ENCODE measurements around the gene DHRS7B.
A peak's percentile ranks its signal among the peaks of the same experiment; 100 is the strongest.
"Not testable (repeated sequence)": the region's sequence is repeated elsewhere in the genome, so short reads cannot be mapped to it uniquely, and the experiment has no call there.

DHRS7B gene

DNA sequence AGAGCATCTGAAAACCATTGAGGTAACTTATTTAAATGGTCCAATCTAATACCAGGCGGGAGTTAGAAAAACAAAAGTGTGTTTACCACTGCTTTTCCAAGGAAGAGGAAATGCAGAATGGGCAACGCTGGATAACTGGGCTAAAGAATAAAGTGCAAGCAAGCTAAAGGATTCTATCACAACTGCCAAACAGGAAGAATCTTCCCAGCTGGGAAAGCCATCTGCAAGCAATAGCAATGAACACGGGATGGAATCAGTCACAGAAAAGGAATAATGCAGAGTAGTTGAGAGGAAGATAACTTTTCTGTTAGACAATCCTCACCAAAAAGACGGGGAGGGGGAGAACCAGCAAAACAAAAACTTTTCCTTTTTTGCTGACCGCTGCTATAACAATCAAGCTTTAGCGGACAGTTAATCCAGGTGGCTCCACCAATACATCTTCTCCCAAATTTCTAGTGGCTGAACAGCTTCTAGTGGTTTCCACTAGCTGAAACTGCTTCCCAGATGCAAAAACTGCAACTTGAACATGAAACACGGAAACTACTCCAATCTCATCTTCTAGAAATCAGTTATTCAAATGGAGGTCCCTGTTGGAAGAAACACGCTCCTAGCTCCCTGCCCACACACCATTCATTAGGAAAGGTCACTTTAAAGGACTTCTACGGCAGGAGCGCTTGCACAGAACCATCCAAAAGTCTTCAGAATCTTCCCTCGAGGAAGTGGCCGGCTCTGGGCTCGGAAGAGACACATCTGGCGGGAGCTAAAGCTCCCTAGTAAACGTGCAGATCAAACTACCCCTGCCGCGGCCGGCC lies 86.3 kb downstream of the DHRS7B start:
- DNase-seq, result no peak

DNA sequence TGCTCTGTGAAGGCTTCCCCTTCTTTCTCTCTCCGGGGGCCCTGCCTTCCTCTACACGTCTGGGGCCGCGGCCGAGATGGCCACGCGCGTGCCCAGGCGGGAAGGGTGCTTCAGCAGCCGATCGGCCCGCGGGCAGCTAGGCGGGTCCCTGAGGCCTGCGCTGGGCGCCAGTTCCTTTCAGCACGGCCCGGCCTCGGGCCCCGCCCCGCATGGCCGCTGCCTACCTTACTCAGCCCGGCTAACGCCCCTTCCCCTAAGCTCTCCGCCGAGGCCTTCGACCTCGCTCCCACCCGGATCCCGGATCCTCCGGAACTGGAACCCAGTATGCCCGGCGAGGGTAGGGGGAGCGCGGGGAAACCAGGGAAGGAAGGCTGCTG lies 86.9 kb downstream of the DHRS7B start:
- DNase-seq, result peak in 2 of 3 experiments; percentile 78 to 81

DNA sequence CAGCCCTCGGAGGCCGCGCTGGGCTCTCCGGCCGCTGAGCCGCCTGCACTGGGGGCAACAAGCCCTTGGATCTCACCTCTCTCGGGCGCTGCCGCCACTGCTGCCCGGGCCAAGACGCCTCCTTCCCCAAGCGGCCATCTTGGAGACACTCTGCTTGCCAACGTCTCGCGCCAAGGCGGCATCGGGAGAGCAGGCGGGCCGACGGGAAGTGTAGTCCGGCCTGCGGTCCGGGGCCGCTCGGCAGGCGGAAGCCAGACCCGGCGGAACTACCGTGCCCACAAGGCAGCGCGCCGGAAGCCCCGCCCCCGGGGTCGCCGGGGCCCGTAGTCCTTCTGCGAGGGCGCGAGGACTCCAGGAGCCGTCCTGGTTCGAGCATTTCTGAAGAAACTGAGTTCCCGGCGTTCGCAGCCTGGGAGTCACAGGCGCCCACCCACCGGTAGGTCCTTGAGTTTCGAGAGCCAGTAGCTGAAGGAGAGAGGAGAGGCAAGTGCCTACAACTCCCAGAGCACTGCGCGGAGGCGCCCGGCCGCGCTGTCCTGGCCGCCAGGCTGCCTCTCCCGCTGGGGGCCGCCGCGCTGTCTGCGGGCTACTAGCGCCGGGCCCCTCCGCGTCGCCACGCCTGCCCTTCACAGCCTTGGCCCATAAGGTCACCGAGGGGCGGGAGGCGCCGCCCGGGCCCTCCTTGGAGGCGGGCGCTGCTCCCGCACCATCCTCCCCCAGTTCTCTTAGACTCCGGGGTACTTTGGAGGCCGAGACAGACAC lies 87.4 kb downstream of the DHRS7B start, which contains the start of gene TMEM11:
TMEM11 (minus strand) TSS at position 147 of the 762 bp plus-strand sequence; CDS start at position 138, 9 bp downstream.
- DNase-seq, result peak; percentile 88 to 93 (median 91)

DNA sequence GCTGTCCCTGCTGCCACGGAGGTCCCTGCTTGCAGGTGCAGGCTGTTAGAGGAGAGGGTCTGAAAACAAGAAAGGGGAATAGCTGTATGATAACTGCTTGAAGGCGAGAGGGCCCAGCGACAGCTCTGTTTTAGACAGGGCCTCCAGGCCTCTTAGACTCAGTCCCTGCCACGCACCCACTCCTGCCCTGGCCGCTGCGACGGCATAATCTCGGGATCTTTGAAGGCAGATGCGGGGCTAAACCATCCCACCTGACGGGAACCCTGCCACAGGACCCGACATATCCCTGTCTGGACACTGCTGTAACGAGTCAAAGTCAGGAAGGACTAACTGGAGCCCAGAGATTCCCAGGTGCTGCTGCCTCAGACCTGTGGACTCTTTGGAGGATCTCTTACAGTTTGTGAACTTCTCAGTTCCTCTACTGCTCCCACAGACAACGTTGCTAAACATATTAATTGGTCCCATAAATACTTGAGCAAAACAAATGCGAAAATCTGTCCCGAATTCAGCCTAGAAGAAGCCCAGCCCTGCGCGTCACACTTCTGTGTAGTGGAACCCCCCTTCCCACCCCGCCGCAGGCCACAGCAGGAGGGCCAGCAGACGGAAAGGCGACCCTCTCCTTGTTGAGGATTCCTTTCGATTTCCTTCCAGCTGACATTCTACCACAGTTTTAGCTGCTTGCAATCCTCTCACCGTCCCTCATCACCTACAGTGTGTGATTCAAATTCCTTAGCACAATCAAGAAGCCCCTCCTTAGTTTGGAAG lies 88.2 kb downstream of the DHRS7B start:
- peak in 1 of 3 experiments; percentile 30 for DNase-seq

DNA sequence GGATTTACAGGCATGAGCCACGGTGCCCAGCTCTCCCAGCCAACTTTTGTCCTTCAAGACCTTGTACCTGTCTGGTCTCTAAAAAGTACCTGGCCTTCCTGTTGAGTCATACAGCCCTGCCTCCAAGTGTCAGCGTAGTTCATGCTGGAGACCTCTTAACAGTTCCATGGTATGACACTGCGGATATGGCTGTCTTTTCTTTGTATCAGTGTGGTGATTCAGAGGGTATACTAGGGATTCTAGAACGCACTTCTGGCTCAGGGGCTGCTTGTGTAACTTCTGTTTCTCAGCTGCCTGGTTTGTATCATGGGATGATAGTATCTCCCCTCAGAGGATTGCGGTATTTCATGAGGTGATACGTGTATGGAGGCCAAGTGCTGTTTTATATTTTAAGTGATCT lies 89.2 kb downstream of the DHRS7B start:
- no peak for DNase-seq

DNA sequence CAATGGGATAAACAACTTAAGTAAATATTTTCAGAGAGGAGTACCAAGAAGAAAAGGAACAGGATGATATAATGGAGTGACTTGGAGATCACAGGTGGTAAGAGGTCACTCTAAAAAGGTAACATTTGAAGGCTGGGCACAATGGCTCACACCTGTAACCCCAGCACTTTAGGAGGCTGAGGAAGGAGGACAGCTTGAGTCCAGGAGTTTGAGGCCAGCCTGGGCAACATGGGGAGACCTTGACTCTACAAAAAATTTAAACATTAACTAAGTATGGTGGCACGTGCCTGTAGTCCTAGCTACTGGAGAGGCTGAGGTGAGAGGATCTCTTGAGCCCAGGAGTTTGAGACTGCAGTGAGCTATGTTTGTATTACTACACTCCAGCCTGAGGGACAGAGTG lies 90.6 kb downstream of the DHRS7B start:
- no peak for DNase-seq

DNA sequence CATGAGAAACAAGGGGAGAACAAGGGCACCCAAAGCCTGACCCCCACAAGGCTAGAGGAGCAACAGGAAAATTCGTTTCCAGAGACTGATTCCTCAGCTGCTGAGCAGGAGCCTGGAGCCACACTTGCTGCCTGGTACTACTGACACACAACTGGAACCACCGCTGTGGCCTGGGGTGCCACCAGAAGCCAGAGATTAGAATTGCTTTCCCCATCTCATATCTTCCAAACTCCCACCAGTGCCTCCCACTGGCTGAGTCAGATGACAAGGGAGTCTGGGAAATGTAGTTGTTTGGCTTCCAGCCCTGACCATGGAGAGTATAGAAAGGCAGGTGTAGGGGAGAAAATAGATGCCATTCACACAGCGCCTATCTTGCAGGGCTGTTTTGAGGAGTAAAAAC lies 91.3 kb downstream of the DHRS7B start:
- DNase-seq, result no peak

DNA sequence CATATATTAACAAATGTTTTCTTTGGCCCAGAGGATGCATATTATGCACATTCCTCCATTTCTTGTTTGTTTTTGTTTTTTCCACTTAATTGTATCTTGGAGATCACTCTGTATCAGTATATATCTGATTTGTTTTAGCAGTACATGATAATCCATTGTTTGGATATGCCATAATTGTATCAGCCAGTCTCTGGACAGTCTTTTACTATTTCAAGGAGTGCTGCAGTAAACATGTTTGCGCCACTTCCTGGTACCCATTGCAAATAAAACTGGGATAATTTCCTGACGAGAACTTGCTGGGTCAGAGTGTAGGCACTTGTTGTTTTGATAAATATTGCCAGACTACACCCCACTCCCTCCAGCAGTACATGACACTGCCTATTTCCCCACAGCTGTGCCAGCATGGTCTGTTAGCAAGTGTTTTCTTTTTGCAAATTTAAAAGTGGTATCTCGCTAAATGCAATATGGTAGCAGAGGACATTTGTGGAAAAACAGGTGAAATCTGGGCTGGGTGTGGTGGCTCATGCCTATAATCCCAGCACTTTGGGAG lies 92.1 kb downstream of the DHRS7B start:
- DNase-seq, result no peak

DNA sequence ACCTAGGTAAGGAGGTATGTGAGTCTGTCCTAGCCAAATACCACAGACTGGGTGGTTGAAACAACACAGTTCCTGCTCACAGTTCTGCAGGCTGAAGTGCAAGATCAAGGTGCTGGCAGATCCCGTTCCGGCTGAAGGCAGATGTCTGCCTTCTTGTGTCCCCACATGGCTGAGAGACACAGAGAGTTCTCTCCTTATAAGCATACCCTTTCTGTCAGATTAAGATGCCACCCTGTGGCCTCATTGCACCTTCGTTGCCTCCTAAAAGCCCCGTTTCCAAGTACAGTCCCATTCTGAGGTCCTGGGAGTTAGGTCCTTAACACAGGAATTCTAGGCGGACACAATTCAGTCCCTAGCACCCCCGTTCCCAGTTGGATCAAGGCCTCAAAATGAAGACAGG lies 96.3 kb downstream of the DHRS7B start:
- no peak for DNase-seq

DNA sequence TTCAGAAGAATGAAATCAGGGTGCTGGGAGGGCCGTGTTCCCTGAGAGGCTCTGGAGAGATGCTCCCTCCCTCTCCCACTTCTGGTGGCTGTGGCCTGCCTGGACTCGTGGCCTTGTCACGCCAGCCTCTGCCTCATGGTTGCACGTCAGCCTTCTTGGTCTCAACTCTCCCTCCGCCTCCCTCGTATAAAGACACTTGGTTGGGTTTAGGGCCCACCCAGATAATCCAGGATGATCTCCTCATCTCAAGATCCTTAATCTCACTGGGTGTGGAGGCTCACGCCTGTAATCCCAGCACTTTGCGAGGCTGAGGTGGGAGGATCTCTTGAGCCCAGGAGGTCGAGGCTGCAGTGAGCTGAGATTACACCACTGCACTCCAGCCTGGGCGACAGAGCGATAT lies 100.5 kb downstream of the DHRS7B start:
- not testable (repeated sequence) for DNase-seq

DNA sequence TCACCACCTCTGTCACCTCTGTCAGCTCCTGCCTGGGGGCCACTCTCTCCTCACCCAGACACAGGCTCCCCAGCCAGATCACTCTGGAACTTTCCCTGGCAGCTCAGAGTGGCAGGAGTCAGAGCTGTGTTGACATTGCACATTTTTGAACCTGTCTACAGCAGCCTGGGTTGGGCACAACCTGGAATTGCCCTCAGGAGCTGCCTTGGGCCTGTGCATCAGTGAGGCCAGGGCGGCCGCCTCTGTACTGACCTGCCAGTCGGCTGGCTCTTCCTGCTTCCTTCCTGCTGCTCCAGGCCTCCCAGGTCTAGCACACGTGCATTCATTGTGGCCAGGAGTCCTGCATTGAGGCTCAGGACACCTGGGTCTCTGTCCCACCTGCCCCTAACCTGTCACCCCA lies 101.3 kb downstream of the DHRS7B start:
- DNase-seq, result no peak

DNA sequence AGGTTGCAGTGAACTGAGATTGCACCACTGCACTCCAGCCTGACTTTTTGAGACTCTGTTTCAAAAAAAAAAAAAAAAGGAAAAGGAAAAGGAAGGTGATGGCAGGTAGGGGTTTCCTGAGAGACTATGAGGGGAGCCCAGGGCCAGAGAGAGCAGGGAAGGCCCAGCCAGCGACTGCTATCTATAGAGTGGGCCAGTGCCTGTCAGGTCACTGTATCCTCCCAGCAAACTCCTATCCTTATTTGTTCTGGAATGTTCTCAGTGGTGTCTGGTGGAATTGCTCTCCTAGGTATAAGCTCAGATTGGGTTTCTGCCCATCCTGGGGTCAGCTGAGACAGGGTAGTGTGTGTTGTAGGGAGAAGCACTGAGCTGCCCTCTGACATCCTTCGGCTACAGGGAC lies 102.1 kb downstream of the DHRS7B start:
- DNase-seq, result no peak

DNA sequence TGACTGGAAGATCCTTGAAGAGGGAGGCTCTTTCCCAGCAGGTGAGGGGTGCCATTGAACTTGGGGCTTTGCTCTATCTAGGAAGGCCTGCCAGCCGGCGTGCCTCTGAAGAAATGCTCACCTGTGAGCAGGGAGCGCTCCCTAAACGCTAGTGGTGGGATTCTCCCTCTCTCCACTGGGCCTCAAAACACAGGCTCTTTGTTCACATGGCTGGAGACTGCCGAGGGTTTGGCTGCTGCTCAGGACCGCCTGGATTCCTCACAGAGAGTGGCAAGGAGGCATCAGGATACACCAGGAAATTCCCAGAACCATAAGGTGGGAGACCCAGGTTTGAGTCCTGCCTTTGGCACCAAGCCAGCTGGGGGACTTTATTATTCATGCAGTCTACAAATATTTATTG lies 104.8 kb downstream of the DHRS7B start:
- DNase-seq, result no peak

DNA sequence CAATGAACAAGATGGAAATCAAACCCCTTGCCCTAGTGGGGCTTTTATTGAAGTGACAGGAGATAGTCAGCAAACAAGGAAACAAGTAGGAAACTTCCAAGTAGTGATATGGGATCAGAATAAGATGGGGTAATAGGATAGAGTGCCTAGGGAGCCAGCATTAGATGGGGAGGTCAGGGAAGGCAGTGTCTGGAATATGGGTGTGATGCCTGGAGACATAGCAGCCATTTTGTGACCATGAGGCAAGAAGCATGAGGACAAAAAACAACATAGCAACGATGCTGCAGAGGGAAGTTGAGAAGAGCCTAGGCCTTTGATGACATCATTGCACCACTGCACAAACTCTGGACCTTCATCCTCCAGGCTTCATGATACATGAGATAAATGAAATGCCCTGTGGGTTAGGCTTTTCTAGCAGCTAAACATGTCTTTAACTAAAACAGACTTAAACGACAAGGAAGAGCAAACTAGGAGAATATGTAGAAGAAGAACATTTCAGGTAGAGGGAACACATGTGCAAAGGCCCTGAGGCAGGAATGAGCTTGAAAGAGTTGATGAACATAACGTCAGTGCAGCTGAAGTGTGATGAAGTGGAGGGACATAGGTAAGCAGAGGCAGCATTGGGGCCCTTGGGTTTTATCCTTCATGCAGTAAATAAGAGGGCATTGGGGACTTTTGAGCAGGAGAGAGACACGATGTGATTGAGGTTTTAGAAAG lies 105.4 kb downstream of the DHRS7B start:
- DNase-seq, result no peak

DNA sequence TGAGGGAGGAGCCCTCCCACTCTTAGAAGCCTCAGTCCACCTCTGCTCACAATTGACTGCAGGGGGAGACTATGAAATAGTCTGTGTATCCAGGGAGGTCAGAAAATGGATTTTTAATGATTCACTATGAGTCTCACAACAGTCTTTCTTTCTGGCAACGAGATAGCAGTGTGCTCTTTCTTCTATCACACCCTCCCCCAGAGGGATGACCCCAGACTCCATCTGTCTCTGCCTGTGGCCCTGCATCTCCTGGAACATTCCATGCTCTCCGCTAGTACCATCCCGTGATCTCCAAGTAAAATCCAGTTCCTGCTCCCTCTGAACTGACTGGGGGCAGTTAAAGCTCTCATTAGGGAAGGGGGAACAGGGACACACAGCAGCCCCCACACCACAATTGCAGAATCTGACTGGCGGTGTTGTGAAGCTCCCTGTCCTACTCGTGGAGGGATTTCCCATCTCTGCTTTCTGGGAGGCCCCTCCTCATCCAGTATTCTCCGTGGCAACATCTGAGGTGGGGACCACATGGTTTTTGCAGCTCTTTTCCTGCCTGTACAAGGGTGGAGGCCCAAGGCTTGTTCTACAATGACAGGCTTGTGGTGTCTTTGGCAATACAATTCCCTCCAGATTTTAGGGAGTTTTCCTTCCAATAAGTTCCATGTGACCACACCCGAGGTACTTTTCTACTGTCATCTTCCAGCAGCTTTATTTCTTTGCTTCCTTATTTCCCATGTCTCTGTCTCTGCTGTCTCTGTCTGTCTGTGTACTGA lies 107.0 kb downstream of the DHRS7B start:
- no peak for DNase-seq

DNA sequence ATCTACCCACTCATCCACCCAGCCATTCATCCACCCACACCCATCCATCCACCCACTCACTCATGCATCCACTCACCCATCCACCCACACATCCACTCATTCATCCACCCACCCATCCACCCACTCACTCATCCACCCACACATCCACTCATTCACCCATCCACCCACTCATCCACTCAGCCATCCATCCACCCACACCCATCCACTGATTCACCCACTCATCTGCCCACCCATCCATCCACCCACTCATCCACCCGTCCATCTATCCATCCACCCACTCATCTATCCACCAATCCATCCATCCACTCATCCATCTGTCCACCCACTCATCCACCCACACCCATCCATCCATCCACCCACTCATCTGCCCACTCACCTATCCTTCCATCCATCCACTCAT lies 109.2 kb downstream of the DHRS7B start:
- DNase-seq, result no peak

DNA sequence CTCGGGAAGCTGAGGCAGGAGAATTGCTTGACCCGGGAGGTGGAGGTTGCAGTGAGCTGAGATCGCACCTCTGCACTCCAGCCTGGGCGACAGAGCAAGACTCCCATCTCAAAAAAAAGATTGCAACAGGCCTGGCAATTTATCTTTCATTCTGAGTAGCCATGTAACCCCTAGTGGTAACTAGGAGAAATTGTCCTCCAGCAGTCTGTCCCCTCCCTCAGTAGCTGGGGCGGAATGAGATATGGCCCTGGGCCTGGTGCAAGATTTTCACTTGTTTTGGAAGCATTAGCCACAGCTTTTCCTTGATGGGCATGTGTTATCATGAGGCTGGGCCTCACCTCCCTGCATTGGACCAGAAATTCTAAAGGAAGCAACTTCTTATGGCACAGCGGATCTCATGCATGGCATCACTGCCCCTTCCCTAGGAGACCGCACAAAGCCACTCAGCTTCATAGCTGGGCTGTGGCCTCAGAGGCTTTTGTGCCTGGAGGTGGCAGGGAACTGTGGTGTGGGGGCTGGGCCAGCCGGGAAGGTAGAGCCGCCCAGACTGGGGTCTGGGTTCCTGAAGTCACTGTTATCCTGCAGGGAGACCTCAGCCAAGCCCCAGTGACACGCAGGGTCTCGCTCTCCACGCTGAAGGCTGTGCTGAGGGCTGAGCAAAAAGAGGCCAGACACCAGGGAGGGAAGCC lies 113.1 kb downstream of the DHRS7B start:
- DNase-seq, result no peak

DNA sequence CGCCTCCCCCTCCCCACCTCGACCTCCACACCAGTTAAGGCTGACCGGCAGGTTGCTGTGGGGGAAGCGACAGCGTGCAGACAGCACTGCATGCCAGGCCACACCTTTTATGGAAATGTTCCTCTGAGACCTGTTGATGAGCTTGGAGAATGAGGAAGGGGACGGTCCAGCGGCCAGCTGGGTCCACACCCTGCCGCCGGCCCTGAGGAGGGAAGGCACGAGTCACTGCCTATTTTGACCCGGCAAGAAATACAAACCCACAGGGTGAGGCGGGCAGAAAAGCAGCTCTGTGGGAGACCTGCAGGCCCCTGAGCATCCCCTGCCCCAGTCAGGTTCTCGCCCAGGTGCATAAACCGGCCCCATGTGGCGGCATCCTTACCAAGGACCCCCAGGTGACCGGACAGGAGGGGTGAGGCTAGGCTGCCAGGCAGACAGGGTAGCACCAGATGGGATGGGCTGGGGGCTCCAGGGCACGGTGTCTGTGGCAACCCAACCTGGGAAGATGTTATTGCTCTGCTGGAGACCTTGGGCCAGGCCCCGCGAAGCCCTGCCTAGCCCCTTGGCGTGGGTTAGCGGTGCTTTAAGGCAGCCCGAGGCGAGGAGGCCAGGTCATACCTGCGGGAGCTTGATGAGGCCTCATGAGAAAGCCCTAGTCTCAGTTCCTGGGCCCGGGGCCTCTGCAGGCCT lies 113.7 kb downstream of the DHRS7B start:
- DNase-seq, result no peak

Data from NCI-H1417 (cell line).